H7 (cell line): Measurements from ENCODE around the gene APOBEC3B. TPM values are rescaled to one million over a fixed set of nuclear protein-coding genes. Genes with fewer than 3 reads are reported as not detected.
"Not testable (repeated sequence)": the region's sequence is repeated elsewhere in the genome, so short reads cannot be mapped to it uniquely, and the experiment has no call there.

Experiments
- DNase-seq: peaks from one replicate; pipeline ENCODE4 v3.0.0; 2012
- H3K27me3 ChIP-seq: 2 replicates; pipeline ENCODE4 v1.6.0; 2011; ENCODE audit warnings: mild to moderate bottlenecking, low read length; ENCODE audit not compliant: control insufficient read depth, insufficient read depth
- H3K36me3 ChIP-seq: replicated peaks from 2 replicates; pipeline ENCODE4 v1.5.1; 2011; ENCODE audit warnings: low read length; ENCODE audit not compliant: control insufficient read depth, insufficient read depth
- H3K4me3 ChIP-seq: 2 replicates; pipeline ENCODE4 v1.5.1; 2011; ENCODE audit warnings: low read depth, mild to moderate bottlenecking, control low read depth, low read length, moderate library complexity; ENCODE audit not compliant: insufficient read depth
- total RNA-seq: library from RNA; depleted of rRNA; stranded (reverse); fragments of >200 nt; shearing (Covaris generic); gene quantifications from 2 replicates; pipeline ENCODE4 v1.2.3, GENCODE V29; 2014

Gene APOBEC3B
- total RNA-seq, 1 experiment from 2014 or later: 6.5 TPM

DNA sequence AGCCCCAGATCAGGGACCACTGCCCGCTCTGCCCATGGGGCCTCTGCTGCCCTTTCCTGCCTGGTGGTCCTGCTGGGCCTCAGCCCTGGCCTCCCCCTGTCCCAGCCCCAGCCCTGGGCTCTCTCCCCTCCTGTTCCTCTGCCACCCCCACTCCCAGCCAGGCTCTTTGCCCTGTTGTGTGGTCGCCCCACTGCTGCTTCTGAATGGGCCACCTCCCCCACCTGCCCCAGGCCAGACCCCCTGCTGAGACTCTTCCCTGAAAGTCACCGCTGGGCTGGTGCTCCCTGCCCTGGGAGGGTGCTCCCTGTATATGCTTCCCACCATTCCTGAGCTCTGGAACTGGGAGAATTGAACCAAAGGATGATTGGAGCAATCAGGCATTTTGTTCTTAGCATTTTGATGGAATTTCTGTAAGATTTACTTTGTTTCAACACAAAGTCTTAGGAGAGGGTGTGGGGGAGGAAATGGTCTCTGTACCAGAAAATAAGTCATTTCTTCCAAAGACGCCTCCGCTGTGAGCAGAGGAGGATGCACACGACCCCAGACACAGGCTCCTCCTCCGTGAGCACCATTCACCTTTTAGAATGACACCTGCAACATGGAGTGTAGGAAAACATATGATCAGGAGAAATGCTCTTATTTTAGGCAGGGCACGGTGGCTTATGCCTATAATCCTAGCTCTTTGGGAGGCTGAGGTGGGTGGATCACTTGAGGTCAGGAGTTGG is 5.2 kb downstream of the APOBEC3B start:
- Histone ChIP-seq H3K27me3 (no peaks in the 10 kb centered on the region), H3K4me3 (no peak overlapping the region), H3K36me3 (no peaks in the 10 kb centered on the region)
- DNase-seq: peak; percentile 55

DNA sequence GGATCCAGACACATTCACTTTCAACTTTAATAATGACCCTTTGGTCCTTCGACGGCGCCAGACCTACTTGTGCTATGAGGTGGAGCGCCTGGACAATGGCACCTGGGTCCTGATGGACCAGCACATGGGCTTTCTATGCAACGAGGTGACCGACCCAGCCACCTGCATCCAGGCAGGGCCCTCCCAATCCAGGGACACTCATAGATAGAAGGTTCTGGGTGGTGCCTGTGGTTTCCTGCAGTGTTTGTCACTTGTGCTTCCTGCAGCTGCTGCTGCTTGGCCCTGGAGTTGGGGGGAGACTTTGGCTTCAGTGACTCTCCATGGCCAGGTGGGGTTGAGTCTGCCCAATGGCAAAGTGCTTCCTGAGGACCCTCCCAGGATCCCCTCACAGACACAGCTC is 7.3 kb downstream of the APOBEC3B start:
- no peaks in the 10 kb centered on the region for H3K27me3 ChIP-seq
- no peak overlapping the region for H3K4me3 ChIP-seq
- H3K36me3 ChIP-seq: no peaks in the 10 kb centered on the region
- no peak for DNase-seq

DNA sequence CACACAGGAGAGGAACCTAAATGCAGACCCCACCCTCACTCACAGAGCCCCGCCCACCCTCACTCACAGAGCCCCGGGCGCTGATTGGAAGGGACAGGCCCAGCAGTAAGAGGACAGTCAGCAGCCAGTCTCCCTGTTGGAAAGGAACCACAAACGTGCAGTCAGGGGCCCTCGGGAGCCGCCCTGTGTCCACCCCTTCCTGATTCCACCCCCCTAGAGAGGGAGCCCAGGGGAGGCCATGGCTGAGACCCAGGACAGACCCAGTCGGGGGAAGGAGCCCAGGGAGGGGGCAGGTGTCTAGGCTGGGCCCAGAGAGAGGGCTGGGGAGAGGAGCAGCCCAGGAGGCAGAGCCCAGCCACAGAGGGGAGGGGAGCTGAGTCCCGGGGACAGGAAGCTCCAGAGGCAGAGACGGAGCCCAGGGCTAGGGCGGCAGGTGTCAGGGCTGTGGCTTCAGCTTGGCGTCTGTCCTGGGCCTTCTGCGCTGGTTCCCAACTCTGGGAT is 10.8 kb downstream of the APOBEC3B start:
- H3K27me3 ChIP-seq, H3K4me3 ChIP-seq, H3K36me3 ChIP-seq: not testable (repeated sequence)
- DNase-seq: peak; percentile 75

DNA sequence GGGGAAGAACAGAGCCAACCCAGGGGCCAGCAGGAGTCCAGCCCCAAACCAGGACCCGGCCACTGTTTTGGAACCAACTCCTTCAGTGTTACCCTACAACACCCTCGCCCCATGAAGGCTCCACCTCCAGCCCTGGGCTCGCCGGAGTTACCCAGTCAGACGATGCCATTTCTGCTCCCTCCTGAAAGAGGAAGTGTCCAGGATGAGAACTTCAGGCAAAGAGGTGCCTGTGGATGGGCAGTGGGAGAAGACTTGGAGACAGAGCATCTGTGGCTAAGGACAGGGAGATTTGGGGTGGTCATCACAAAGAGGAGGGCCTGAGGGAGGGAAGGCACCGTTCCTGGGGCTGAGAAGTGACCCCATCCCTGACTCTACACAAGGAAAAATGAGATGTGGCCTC is 14.0 kb downstream of the APOBEC3B start:
- no peak for DNase-seq

DNA sequence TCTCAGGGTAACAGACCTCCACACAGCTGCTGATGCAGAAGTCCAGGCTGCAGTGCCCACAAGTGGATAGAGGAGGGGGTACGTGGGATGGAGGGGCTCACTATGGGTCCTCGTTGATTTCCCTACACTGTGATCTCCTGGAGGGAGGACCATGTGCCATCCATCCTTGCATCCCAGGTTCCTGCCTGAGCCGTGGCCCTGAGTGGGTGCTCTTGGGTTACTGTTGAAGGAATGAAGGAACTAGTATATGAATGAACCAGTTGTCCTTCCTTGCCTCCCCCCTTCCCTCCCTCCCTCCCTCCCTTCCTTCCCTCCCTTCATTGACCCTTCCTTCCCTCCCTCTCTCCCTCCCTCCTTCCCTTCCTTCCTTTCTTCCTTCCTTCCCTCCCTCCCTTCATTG is 15.4 kb downstream of the APOBEC3B start:
- no peak for DNase-seq
- Histone ChIP-seq H3K36me3 (no peaks in the 10 kb centered on the region), H3K27me3 (no peaks in the 10 kb centered on the region), H3K4me3 (no peak overlapping the region)

More for the DNA sequence above, 14.0 kb downstream of the APOBEC3B start:
- no peaks in the 10 kb centered on the region for H3K27me3 ChIP-seq
- no peaks in the 10 kb centered on the region for H3K36me3 ChIP-seq
- H3K4me3 ChIP-seq: no peak overlapping the region

DNA sequence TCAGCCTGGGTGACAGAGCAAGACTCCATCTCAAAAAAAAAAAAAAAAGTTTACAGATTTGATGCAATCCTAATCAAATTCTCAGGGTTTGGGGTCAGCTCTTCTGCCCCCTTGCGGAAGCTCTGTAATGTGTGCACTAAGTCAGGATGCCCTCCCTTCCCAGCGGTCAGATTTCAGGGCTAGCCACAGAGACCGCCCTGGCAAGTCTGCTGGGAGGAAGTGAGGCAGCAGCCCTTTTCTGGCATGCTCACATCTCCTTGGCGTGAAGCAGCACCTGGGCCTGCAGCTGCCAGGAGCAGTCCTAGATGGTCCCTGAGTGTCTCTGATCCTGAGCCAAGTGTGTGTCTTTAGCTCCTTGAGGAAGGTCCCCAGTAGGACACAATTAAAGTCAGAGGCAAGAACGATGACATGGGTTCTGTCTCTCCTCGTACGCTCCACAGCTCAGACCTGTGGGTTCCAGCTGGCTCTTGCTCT is 21.1 kb downstream of the APOBEC3B start:
- Histone ChIP-seq H3K36me3 (no peaks in the 10 kb centered on the region), H3K27me3 (no peaks in the 10 kb centered on the region), H3K4me3 (no peak overlapping the region)
- DNase-seq: peak; percentile 92

DNA sequence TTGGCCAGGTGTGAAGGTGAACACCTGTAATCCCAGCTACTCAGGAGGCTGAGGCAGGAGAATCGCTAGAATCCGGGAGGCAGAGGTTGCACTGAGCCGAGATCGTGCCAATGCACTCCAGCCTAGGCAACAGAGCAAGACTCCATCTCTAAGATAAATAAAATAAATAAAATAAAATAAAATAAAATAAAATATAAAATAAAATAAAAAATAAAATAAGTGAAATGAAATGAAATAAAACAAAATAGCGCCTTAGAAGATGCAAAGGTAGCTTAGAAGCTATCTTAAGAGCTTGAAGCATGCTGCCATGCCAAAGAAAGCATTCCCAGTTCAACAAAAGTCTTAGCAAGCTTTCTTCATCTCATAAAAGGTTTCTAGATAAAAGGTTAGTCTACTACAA is 25.0 kb downstream of the APOBEC3B start:
- Histone ChIP-seq H3K36me3 (no peaks in the 10 kb centered on the region), H3K4me3 (no peak overlapping the region), H3K27me3 (no peaks in the 10 kb centered on the region)
- DNase-seq: no peak

DNA sequence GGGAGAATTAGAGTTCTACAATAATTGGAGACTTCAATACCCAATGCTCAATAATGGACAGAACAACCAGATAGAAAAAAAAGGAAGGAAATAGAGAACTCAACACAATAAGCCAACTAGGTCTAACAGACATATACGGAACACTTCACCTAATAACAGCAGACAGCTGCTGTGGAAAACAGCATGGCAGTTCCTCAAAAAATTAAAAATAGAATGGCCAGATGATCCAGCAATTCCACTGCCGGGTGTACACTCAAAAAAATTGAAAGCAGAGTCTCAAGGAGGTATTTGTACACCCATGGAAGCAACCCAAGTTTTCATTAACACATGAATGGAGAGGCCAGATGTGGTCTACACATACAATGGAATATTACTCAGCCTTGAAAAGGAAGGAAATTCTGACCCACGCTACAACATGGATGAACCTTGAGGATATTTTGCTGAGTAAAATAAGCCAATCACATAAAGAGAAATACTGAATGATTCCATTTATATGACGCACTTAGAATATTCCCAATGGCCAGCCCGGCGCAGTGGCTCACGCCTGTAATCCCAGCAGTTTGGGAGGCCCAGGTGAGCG is 26.2 kb downstream of the APOBEC3B start:
- DNase-seq, H3K27me3 ChIP-seq, H3K36me3 ChIP-seq, H3K4me3 ChIP-seq: not testable (repeated sequence)

DNA sequence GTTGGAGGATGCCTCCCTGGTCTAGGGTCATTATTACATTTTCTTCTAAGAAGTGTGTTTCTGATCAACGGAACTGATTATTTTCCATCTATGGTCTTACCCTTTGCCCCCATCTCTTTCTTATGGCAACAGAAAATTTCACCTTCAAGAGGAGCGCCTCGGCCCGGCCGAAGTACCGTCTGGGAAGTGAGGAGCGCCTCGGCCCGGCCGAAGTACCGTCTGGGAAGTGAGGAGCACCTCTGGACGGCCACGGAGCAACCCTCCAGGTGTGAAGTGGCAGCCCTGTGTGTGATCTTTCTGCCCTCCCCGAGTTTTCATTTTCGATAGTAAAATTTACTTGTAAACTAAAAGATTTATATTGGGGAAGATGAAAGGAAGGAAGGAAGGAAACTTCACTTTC is 28.8 kb downstream of the APOBEC3B start:
- no peaks in the 10 kb centered on the region for H3K36me3 ChIP-seq
- H3K27me3 ChIP-seq: no peaks in the 10 kb centered on the region
- DNase-seq: no peak

DNA sequence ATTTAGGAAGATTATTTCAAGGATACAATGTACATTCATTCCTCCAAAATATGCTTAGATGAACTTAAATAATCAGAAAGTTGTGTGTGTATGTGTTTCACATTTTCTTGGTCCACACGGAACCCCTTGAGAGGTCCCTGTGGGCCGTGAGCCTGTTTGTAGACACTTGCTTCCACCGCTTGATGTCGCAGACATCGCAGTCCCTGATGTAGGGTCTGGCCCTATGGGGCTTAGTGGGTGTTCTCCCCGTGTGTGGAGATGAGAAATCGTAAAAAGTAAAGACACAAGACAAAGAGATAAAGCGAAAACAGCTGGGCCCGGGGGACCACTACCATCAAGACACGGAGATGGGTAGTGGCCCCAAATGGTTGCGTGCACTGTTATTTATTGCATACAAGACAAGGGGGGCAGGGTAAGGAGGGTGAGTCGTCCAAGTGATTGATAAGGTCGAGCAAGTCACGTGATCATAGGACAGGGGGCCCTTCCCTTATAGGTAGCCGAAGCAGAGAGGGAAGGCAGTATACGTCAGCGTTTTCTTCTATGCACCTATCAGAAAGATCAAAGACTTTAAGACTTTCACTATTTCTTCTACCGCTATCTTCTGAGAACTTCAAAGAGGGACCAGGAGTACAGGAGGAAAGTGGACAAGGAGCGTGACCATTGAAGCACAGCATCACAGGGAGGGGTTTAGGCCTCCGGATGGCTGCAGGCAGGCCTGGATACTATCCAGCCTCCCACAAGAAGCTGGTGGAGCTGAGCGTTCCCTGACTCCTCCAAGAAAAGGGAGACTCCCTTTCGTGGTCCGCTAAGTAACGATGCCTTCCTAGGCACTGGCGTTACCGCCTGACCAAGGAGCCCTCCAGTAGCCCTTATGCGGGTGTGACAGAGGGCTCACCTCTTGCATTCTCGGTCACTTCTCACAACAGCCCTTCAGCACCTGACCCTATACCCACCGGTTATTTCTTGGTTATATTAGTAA is 30.7 kb downstream of the APOBEC3B start:
- DNase-seq: no peak
- Histone ChIP-seq H3K4me3 (no peak overlapping the region), H3K36me3 (no peaks in the 10 kb centered on the region), H3K27me3 (no peaks in the 10 kb centered on the region)

More for the DNA sequence above, 28.8 kb downstream of the APOBEC3B start:
- no peak overlapping the region for H3K4me3 ChIP-seq

DNA sequence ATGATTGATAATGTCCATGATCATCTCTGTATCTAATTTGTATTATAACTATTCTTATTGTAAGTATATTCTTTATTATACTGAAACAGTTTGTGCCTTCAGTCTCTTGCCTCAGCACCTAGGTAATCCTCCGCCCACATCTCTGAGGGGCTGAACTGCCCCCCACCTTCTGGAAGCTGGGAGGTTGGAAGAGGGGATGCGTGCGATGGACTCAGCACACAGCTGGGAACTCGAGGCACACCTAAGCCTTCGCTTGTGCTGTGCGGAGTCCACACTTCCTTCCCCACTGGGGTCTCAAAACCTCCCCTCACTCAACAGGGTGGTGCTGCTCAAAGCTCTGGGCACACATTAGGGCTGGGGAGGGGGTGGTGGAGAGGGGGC is 31.4 kb downstream of the APOBEC3B start:
- H3K36me3 ChIP-seq, H3K4me3 ChIP-seq: not testable (repeated sequence)

DNA sequence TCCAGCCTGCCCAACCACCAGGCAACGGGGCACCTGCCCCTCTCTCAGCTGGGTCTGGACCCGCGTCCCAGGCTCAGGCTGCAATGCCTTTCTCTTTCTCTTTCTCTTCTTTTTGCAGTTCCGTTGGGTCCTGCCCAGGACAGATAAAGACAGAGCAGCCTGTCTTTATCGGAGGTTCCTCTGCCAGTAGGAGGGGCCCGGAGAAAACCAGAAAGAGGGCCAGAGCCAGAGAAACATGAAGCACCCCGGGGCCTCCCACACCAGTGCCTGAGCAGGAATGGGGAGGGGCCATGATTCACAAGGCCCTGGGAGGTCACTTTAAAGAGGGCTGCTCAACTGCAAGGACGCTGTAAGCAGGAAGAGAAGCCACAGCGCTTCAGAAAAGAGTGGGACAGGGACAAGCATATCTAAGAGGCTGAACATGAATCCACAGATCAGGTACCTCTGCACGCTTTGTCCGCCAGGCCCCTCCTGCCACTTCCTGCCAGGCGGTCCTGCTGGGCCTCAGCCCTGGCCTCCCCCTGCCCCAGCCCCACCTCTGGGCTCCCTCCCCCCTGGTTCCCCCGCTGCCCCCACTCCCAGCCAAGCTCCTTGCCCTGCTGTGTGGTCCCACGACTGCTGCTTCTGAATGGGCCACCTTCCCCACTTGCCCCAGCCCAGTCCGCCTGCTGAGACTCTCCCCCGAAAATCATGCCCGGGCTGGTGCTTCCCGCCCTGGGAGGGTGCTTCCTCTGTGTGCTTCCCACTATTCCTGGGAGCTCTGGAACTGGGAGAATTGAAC is 32.0 kb downstream of the APOBEC3B start, which contains the start of gene APOBEC3C:
APOBEC3C (plus strand) TSS at position 316 of the 781 bp plus-strand sequence; CDS start at position 422, 106 bp downstream.
- Histone ChIP-seq H3K36me3 (peaks cover 2% of the 10 kb centered on the region), H3K4me3 (peak within 1 kb of the TSS; percentile 27)
- DNase-seq: peak; percentile 81

More for the DNA sequence above, 31.4 kb downstream of the APOBEC3B start:
- not testable (repeated sequence) for H3K27me3 ChIP-seq, DNase-seq

DNA sequence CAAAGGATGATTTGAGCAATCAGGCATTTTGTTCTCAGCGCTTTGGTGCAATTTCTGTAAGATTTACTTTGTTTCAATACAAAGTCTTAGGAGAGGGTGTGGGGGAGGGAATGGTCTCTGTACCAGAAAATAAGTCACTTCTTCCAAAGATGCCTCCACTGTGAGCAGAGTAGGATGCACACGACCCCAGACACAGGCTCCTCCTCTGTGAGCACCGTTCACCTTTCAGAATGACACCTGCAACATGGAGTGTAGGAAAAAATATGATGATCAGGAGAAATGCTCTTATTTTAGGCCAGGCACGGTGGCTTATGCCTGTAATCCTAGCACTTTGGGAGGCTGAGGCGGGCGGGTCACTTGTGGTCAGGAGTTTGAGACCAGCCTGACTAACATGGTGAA is 32.6 kb downstream of the APOBEC3B start:
- H3K36me3 ChIP-seq, H3K27me3 ChIP-seq, DNase-seq: not testable (repeated sequence)
- H3K4me3 ChIP-seq: peak overlapping the region; percentile 27; the same call in 1 of the 2 replicates

More for the DNA sequence above, 32.0 kb downstream of the APOBEC3B start, which contains the start of gene APOBEC3C:
- no peaks in the 10 kb centered on the region for H3K27me3 ChIP-seq

DNA sequence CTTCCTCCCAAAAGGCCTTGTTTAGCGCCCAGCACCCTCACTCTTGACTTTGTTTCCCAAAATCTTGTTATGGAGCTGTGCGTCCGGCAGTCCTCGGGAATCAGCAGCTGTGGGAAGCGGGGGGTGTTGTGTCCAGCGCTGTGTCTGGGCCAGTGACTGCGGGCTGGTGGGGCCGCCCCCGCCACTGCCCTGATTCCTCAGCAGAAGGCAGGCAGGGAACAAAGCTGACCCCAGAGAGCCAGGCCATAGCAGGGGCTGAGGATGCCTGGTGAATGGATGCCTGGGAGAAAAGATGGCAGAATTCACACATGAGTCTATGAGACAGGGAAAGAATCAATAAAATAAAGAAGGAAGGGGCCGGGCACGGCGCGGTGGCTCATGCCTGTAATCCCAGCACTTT is 34.4 kb downstream of the APOBEC3B start:
- peaks cover 2% of the 10 kb centered on the region for H3K36me3 ChIP-seq
- no peaks in the 10 kb centered on the region for H3K27me3 ChIP-seq
- H3K4me3 ChIP-seq: no peak overlapping the region
- DNase-seq: no peak
